B cell (primary cell): ENCODE measurements around the gene DSN1. TPM values are rescaled to one million over a fixed set of nuclear protein-coding genes. Genes with fewer than 3 reads are reported as not detected.

Experiments used
- ATAC-seq: fragments of 200-7000 bp; cut with Tn5 transposase; one replicate; pipeline ENCODE4 v1.10.0; 2021; ENCODE audit warnings: low read depth, mild to moderate bottlenecking, moderate number of reproducible peaks, moderate library complexity
- CTCF ChIA-PET: fragments of 350-600 bp; sonication (Branson Sonifier 250); formaldehyde crosslinking; loops from one replicate; lab custom pipeline; 2021; ENCODE audit warnings: antibody characterized with exemption, inconsistent platforms; lab: Charles Lee
- POLR2A ChIA-PET: fragments of 350-600 bp; sonication (Branson Sonifier 250); formaldehyde crosslinking; loops from one replicate; lab custom pipeline; 2021; ENCODE audit warnings: antibody characterized with exemption; lab: Charles Lee
- DNase-seq: peaks from one replicate; pipeline ENCODE4 v3.0.0; 2013
- H2AFZ ChIP-seq: 2 replicates; pipeline ENCODE4 v1.6.1; 2012; ENCODE audit warnings: mild to moderate bottlenecking, low read depth, low read length; ENCODE audit not compliant: insufficient read depth, poor library complexity, severe bottlenecking
- H3K27ac ChIP-seq, 2 donors: 1 replicate in 1 of 2; 2 replicates in 1 of 2; pipeline ENCODE4 v1.5.1; 2012 to 2013; ENCODE audit warnings: low read length in 2 of 2, mild to moderate bottlenecking in 2 of 2, moderate library complexity in 1 of 2
- H3K27me3 ChIP-seq, 4 experiments: fragments of 200-600 bp in 1 of 4; sonication (generic) in 1 of 4; replicated peaks in 1 of 4; 1 replicate in 2 of 4; 2 replicates in 2 of 4; pipeline versions ENCODE4 v1.6.1 to v1.7.0; 2013 to 2016; ENCODE audit warnings: low read length in 3 of 4, mild to moderate bottlenecking in 2 of 4, mixed read lengths in 1 of 4, moderate library complexity in 1 of 4; ENCODE audit not compliant: insufficient read depth in 4 of 4, control insufficient read depth in 3 of 4; ENCODE audit errors: control extremely low read depth in 1 of 4
- H3K36me3 ChIP-seq, 2 experiments: replicated peaks in 1 of 2; 1 replicate in 1 of 2; 2 replicates in 1 of 2; pipeline versions ENCODE4 v1.6.1 to v1.7.1; 2013; ENCODE audit warnings: low read length in 1 of 2; ENCODE audit not compliant: insufficient read depth in 2 of 2, control insufficient read depth in 1 of 2; ENCODE audit errors: control extremely low read depth in 1 of 2, extremely low read depth in 1 of 2
- H3K4me1 ChIP-seq, 2 donors: fragments of 200-600 bp in 1 of 2; sonication (generic) in 1 of 2; 1 replicate in 1 of 2; 2 replicates in 1 of 2; pipeline versions ENCODE4 v1.5.1 to v1.6.1; 2013 to 2017; ENCODE audit warnings: low read length in 2 of 2; ENCODE audit not compliant: control insufficient read depth in 2 of 2, insufficient read depth in 2 of 2
- H3K4me2 ChIP-seq: replicated peaks from 2 replicates; pipeline ENCODE3; 2012; ENCODE audit warnings: mild to moderate bottlenecking, low read depth, low read length; ENCODE audit not compliant: poor library complexity, severe bottlenecking
- H3K4me3 ChIP-seq, 5 experiments: fragments of 200-600 bp in 1 of 5; sonication (generic) in 1 of 5; 1 replicate in 3 of 5; 2 replicates in 2 of 5; pipeline versions ENCODE4 v1.5.1 to v1.7.0; 2011 to 2016; ENCODE audit warnings: low read length in 4 of 5, mild to moderate bottlenecking in 4 of 5, low read depth in 2 of 5, control low read depth in 1 of 5, moderate library complexity in 1 of 5; ENCODE audit not compliant: insufficient read depth in 1 of 5; ENCODE audit errors: control extremely low read depth in 1 of 5, extremely low read depth in 1 of 5
- H3K79me2 ChIP-seq: fragments of 200-600 bp; sonication (generic); one replicate; pipeline ENCODE4 v1.6.0; 2016; ENCODE audit warnings: low read length; ENCODE audit not compliant: control insufficient read depth, insufficient read depth
- H3K9ac ChIP-seq: fragments of 200-600 bp; sonication (generic); 2 replicates; pipeline ENCODE4 v1.6.1; 2017; ENCODE audit warnings: mild to moderate bottlenecking, low read length, moderate library complexity
- H3K9me3 ChIP-seq, 3 donors: one replicate each; pipeline versions ENCODE4 v1.6.1 to v1.7.1; 2013; ENCODE audit warnings: low read length in 2 of 3; ENCODE audit not compliant: control insufficient read depth in 2 of 3, insufficient read depth in 1 of 3; ENCODE audit errors: control extremely low read depth in 1 of 3
- H4K20me1 ChIP-seq: 2 replicates; pipeline ENCODE4 v1.6.0; 2012; ENCODE audit warnings: mild to moderate bottlenecking, low read length; ENCODE audit not compliant: insufficient read depth, control insufficient read depth, poor library complexity, severe bottlenecking
- H3K27ac Mint-ChIP-seq: one replicate; pipeline ENCODE4 v1.8.0; 2021; ENCODE audit warnings: mixed read lengths
- H3K27me3 Mint-ChIP-seq: one replicate; pipeline ENCODE4 v1.8.0; 2021; ENCODE audit warnings: mixed read lengths
- H3K4me1 Mint-ChIP-seq: one replicate; pipeline ENCODE4 v1.8.0; 2021; ENCODE audit warnings: mixed read lengths
- H3K4me3 Mint-ChIP-seq: one replicate; pipeline ENCODE4 v1.8.0; 2021; ENCODE audit warnings: mixed read lengths
- H3K9me3 Mint-ChIP-seq: one replicate; pipeline ENCODE4 v1.8.0; 2022; ENCODE audit warnings: mixed read lengths; ENCODE audit not compliant: insufficient read depth
- CTCF ChIP-seq: fragments of 200-600 bp; IDR thresholded peaks from one replicate; pipeline ENCODE4 v1.8.0; 2022; ENCODE audit warnings: antibody characterized with exemption, mild to moderate bottlenecking
- EZH2 ChIP-seq: IDR thresholded peaks from 2 replicates; pipeline ENCODE4 v1.6.1; 2012; ENCODE audit warnings: borderline replicate concordance, low read depth, mild to moderate bottlenecking, moderate library complexity, low read length; ENCODE audit not compliant: insufficient read depth, poor library complexity, severe bottlenecking
- WGBS: methylation state at CpG from one replicate; pipeline ENCODE4 v1.1.5; 2013; ENCODE audit warnings: missing lambda C conversion rate; ENCODE audit not compliant: insufficient coverage; 5-methylcytosine and 5-hydroxymethylcytosine counted together
- intact Hi-C: fragments of 100-400 bp; cut with micrococcal nuclease; formaldehyde crosslinking; loops from one replicate; pipeline ENCODE4 v1.10.0; 2022
- polyA plus RNA-seq: library from polyadenylated mRNA; depleted of rRNA; stranded (reverse); fragments of >200 nt; gene quantifications from 2 replicates; pipeline ENCODE4 v1.2.3, GENCODE V29; 2012
- total RNA-seq, 2 donors: library from RNA; stranded (reverse); fragments of 120-200 nt in 1 of 2; gene quantifications; 1 replicate in 1 of 2; 2 replicates in 1 of 2; pipeline versions ENCODE4 v1.2.3 to v1.2.4, GENCODE V29; 2013 to 2022

Gene DSN1
- total and polyA plus RNA-seq, 2 donors (not counting 1 experiment from before 2014, with no cell fraction given): 13.2 to 17.1 TPM

- no peak overlapping the region for H2AFZ ChIP-seq
- Mint-ChIP-seq H3K9me3 (no peaks in the 10 kb centered on the region), H3K4me1 (peaks cover 25% of the 10 kb centered on the region), H3K27ac (no peak overlapping the region), H3K27me3 (no peaks in the 10 kb centered on the region), H3K4me3 (no peak overlapping the region)
- ATAC-seq (no peak), DNase-seq (no peak)
- H3K4me1 ChIP-seq: peaks cover 20 to 21% of the 10 kb centered on the region in 2 donors
- H3K9me3 ChIP-seq: no peaks in the 10 kb centered on the region
- no peak overlapping the region for H3K4me2 ChIP-seq
- no peaks in the 10 kb centered on the region for H3K79me2 ChIP-seq
- intact Hi-C loops: no loop called here
- CTCF ChIA-PET: interaction anchor here (1.0 kb wide), 1 partner anchor 71 kb away, joined by 3 read pairs; no protein-coding TSS in a partner anchor
- H3K27ac ChIP-seq: no peak overlapping the region
- no peak overlapping the region for H3K9ac ChIP-seq
- TF ChIP-seq CTCF (no peak), EZH2 (no peak)
- H3K27me3 ChIP-seq: no peaks in the 10 kb centered on the region
- no peaks in the 10 kb centered on the region for H4K20me1 ChIP-seq
- H3K4me3 ChIP-seq: no peak overlapping the region
- no CpG with 5 or more reads among the region's 5 CpGs for WGBS
- peaks cover 2 to 24% of the 10 kb centered on the region in 2 experiments for H3K36me3 ChIP-seq
- POLR2A ChIA-PET: no interaction called here
Observed at GRCh38 chr20:36752582-36752981, 21.0 kb downstream of the DSN1 start.

GRCh38 chr20:36745927-36746659 lies 27.5 kb downstream of the DSN1 start, which contains the start of gene NDRG3:
NDRG3 (minus strand) TSS chr20:36746090; CDS start chr20:36721735, 24,355 bp downstream.
- Histone ChIP-seq H3K9me3 (no peaks in the 10 kb centered on the region), H3K79me2 (peaks cover 4% of the 10 kb centered on the region), H3K4me1 (peaks cover 12 to 13% of the 10 kb centered on the region in 2 donors), H3K27ac (peak within 1 kb of the TSS; percentile 50 to 79), H3K36me3 (no peaks in the 10 kb centered on the region), H2AFZ (peak within 1 kb of the TSS; percentile 98), H3K4me2 (peak within 1 kb of the TSS; percentile 92), H3K4me3 (peak within 1 kb of the TSS; percentile 55 to 87 (median 74)), H4K20me1 (no peaks in the 10 kb centered on the region), H3K9ac (peak within 1 kb of the TSS; percentile 82), H3K27me3 (no peaks in the 10 kb centered on the region)
- Mint-ChIP-seq H3K9me3 (no peaks in the 10 kb centered on the region), H3K27ac (peak within 1 kb of the TSS; percentile 93), H3K4me3 (peak within 1 kb of the TSS; percentile 91), H3K27me3 (no peaks in the 10 kb centered on the region), H3K4me1 (peaks cover 21% of the 10 kb centered on the region)
- ChIA-PET POLR2A (interaction anchor here (0.6 to 1.2 kb wide), 4 partner anchors 9 to 298 kb away, joined by 3 to 5 read pairs (median 4); partner anchors contain the start of genes DSN1 and RAB5IF), CTCF (interaction anchor here (0.7 to 4.0 kb wide), 8 partner anchors 9 to 753 kb away, joined by 3 to 27 read pairs (median 4); partner anchors contain the start of gene DSN1)
- TF ChIP-seq CTCF (peak; percentile 26), EZH2 (no peak)
- intact Hi-C loops: loop anchor here (1.0 to 2.0 kb wide), 5 partner anchors 11 to 285 kb away; partner anchors contain the start of genes DSN1 and RAB5IF
- ATAC-seq: peak; percentile 97
- under 1% methylated on average over 58 of the region's 63 CpGs for WGBS
- peak; percentile 96 for DNase-seq
